Smooth muscle cell of the pulmonary artery (primary cell): Measurements from ENCODE around the gene DSG1. TPM values are rescaled to one million over a fixed set of nuclear protein-coding genes. Genes with fewer than 3 reads are reported as not detected.

Experiments used
- total RNA-seq: library from RNA; depleted of rRNA; stranded (reverse); fragments of >200 nt; gene quantifications from 2 replicates; pipeline ENCODE4 v1.2.3, GENCODE V29; 2014

The DSG1 gene
- not detected in 2 replicates for total RNA-seq

DNA sequence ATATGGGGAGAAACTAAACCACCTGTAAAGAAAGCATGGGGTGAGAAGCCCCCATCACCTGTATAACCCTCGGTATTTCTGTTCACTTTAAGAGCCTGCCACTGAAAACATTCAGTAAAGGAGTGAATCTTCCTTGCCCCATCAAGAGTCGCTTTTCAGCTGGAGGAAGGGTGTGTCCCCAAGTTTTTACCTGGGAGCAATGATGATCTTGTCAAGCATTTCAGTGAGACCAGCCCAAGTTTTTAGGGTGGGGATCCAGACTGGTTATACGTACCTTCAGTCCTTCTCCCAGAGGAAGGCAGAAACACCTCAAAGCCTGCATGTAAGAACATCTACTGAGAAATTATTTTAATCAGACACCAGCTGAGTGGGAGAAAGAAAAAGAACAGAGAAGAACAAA lies at the start of gene DSG1:
Gene DSG1, plus strand, starts transcription at position 301 of the 400 bp plus-strand sequence. CDS start 141 bp downstream, outside the sequence.

DNA sequence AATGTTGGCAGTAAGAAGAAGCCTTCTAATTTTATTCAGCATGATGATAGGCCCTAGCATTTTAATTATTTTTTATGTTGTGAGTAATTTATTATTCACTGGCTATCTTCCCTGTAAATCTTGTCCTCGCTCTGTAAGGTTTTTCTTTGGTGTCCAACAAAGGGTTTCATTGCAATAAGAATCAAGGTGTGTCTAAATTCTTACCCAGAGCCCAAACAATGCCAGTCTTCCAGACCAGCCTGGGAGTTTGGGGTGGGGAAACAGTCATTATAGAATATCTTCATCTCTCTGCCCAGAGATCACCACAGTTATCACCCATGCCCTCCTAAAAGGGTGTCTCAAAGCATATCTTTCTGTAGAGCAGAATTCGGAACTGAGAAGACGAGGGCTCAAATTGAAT lies 58.5 kb downstream of the DSG1 start, which contains the start of gene DSG4:
Gene DSG4, plus strand, starts transcription at position 301 of the 400 bp plus-strand sequence. CDS start 135 bp downstream, outside the sequence.

Other genes starting within 250 kb of the DSG1 start
- 0.07 TPM in 2 replicates for gene DSC2, start 215.7 kb upstream of the DSG1 start, total RNA-seq
- gene DSC1, start 155.3 kb upstream of the DSG1 start, total RNA-seq = not detected in 2 replicates
- gene DSG4, start 58.6 kb downstream of the DSG1 start, total RNA-seq = not detected in 2 replicates
- gene DSG3, start 129.6 kb downstream of the DSG1 start, total RNA-seq = under 0.01 and 0.13 TPM in 2 replicates
- 3.8 and 5.2 TPM in 2 replicates for gene DSG2, start 180.0 kb downstream of the DSG1 start, total RNA-seq